LHCN-M2 (cell line): ENCODE measurements around the gene ALOX5. TPM values are rescaled to one million over a fixed set of nuclear protein-coding genes. Genes with fewer than 3 reads are reported as not detected.

Experiments used
- DNase-seq: peaks from one replicate; pipeline ENCODE4 v3.0.0-alpha.2; 2012; ENCODE audit warnings: low read depth
- total RNA-seq: library from RNA; depleted of rRNA; stranded (reverse); fragments of >200 nt; gene quantifications from 2 replicates; pipeline ENCODE4 v1.2.3, GENCODE V29; 2014

Gene ALOX5
- total RNA-seq, 1 experiment from 2014 or later, result not detected

- no peak for DNase-seq
These were observed 69.3 kb downstream of the ALOX5 start for GRCh38 chr10:45443101-45444009.

GRCh38 chr10:45444022-45444421 lies 70.0 kb downstream of the ALOX5 start:
- no peak for DNase-seq

GRCh38 chr10:45444976-45445898 lies 71.2 kb downstream of the ALOX5 start:
- no peak for DNase-seq

- no peak for DNase-seq
These were observed 72.8 kb downstream of the ALOX5 start for GRCh38 chr10:45446858-45447257.

GRCh38 chr10:45447416-45447815 lies 73.4 kb downstream of the ALOX5 start:
- DNase-seq, result no peak

- no peak for DNase-seq
These were observed 76.8 kb downstream of the ALOX5 start for GRCh38 chr10:45450866-45451265.

GRCh38 chr10:45451407-45451806 lies 77.4 kb downstream of the ALOX5 start:
- DNase-seq, result no peak

GRCh38 chr10:45452268-45452667 lies 78.3 kb downstream of the ALOX5 start:
- DNase-seq, result no peak

GRCh38 chr10:45452743-45453452 lies 78.9 kb downstream of the ALOX5 start:
- no peak for DNase-seq

GRCh38 chr10:45453639-45454255 lies 79.7 kb downstream of the ALOX5 start:
- no peak for DNase-seq

- no peak for DNase-seq
These were observed 80.2 kb downstream of the ALOX5 start for GRCh38 chr10:45454262-45454661.

- no peak for DNase-seq
These were observed 80.8 kb downstream of the ALOX5 start for GRCh38 chr10:45454859-45455258.

GRCh38 chr10:45456233-45456632 lies 82.2 kb downstream of the ALOX5 start:
- DNase-seq, result no peak

- no peak for DNase-seq
These were observed 82.8 kb downstream of the ALOX5 start for GRCh38 chr10:45456822-45457221.

- no peak for DNase-seq
These were observed 83.5 kb downstream of the ALOX5 start for GRCh38 chr10:45457487-45457886.

- DNase-seq, result no peak
These were observed 86.3 kb downstream of the ALOX5 start for GRCh38 chr10:45460235-45460878.

GRCh38 chr10:45461034-45461433 lies 87.0 kb downstream of the ALOX5 start:
- DNase-seq, result no peak

GRCh38 chr10:45463244-45464116 lies 89.5 kb downstream of the ALOX5 start:
- DNase-seq, result no peak

GRCh38 chr10:45464958-45465567 lies 91.0 kb downstream of the ALOX5 start:
- DNase-seq, result peak; percentile 51
